HepG2 (cell line): ENCODE data around the gene PRSS16. TPM values are rescaled to one million over a fixed set of nuclear protein-coding genes. Genes with fewer than 3 reads are reported as not detected.

Experiments used
- CBFB ChIP-seq: sonication (generic); formaldehyde crosslinking; IDR thresholded peaks from 2 replicates; pipeline ENCODE4 v1.4.0; 2020; ENCODE audit warnings: missing genetic modification reagents
- GRHL1 ChIP-seq: sonication (generic); formaldehyde crosslinking; conservative IDR thresholded peaks from 2 replicates; pipeline ENCODE4 v1.8.0; 2022; ENCODE audit warnings: missing genetic modification reagents
- HDAC1 ChIP-seq: sonication (generic); formaldehyde crosslinking; IDR thresholded peaks from 2 replicates; pipeline ENCODE4 v1.5.1; 2020; ENCODE audit warnings: mild to moderate bottlenecking, missing genetic modification reagents
- KDM5A ChIP-seq: fragments of 200-600 bp; sonication (generic); IDR thresholded peaks from 2 replicates; pipeline ENCODE4 v1.7.0; 2018; ENCODE audit warnings: antibody characterized with exemption, mild to moderate bottlenecking, low read length, borderline replicate concordance
- PHF8 ChIP-seq: sonication (generic); formaldehyde crosslinking; IDR thresholded peaks from 2 replicates; pipeline ENCODE4 v1.5.0; 2020; ENCODE audit warnings: missing genetic modification reagents
- SNAPC4 ChIP-seq: sonication (generic); formaldehyde crosslinking; IDR thresholded peaks from 2 replicates; pipeline ENCODE4 v1.4.0; 2020; ENCODE audit warnings: mild to moderate bottlenecking, missing genetic modification reagents
- ZFP36 ChIP-seq: fragments of 150-350 bp; IDR thresholded peaks from 2 replicates; pipeline ENCODE4 v1.6.1; 2018; ENCODE audit warnings: borderline replicate concordance, low read length, low read depth; ENCODE audit not compliant: partially characterized antibody
- ZNF225 ChIP-seq: sonication (generic); formaldehyde crosslinking; IDR thresholded peaks from 2 replicates; pipeline ENCODE4 v1.4.0; 2020; ENCODE audit warnings: mild to moderate bottlenecking, missing genetic modification reagents
- ZNF354B ChIP-seq: sonication (generic); formaldehyde crosslinking; IDR thresholded peaks from 2 replicates; pipeline ENCODE4 v1.8.0; 2022; ENCODE audit warnings: mild to moderate bottlenecking, missing genetic modification reagents
- ZNF558 ChIP-seq: sonication (generic); formaldehyde crosslinking; IDR thresholded peaks from 2 replicates; pipeline ENCODE4 v1.9.0; 2022; ENCODE audit warnings: mild to moderate bottlenecking, missing genetic modification reagents, borderline replicate concordance
- ZNF577 ChIP-seq: sonication (generic); formaldehyde crosslinking; IDR thresholded peaks from 2 replicates; pipeline ENCODE4 v1.4.0; 2020; ENCODE audit warnings: mild to moderate bottlenecking, low read depth, missing genetic modification reagents, borderline replicate concordance
- polyA plus RNA-seq, 8 experiments: library from polyadenylated mRNA; depleted of rRNA in 3 of 8; stranded (reverse) in 7 of 8; unstranded in 1 of 8; fragments of >200 nt; fragmentation: Illumina TruSeq in 4 of 8; extraction: Trizol in 4 of 8; gene quantifications; 2 replicates each; pipeline versions ENCODE4 v1.2.1 to v1.2.3, GENCODE V29; 2011 to 2016; ENCODE audit warnings: low read depth in 4 of 8, missing spikeins in 1 of 8, mixed read lengths in 1 of 8; ENCODE audit not compliant: insufficient read depth in 1 of 8
- total RNA-seq, 5 experiments: library from RNA; depleted of rRNA; stranded (reverse); fragments of >200 nt; fragmentation: Illumina TruSeq; extraction: Trizol; gene quantifications; 2 replicates each; pipeline ENCODE4 v1.2.3, GENCODE V29; 2016; ENCODE audit warnings: low read depth in 1 of 5
- TF ChIP-seq, protein P1 (sequence below): sonication (generic); formaldehyde crosslinking; IDR thresholded peaks from 2 replicates; pipeline ENCODE4 v1.4.0; 2020; ENCODE audit warnings: missing genetic modification reagents, mild to moderate bottlenecking, borderline replicate concordance
- TF ChIP-seq, protein P2 (sequence below): sonication (generic); formaldehyde crosslinking; IDR thresholded peaks from 2 replicates; pipeline ENCODE4 v1.5.0; 2020; ENCODE audit warnings: mild to moderate bottlenecking, missing genetic modification reagents, borderline replicate concordance

The PRSS16 gene
- total and polyA plus RNA-seq, 2 of the 13 experiments (the other 11 are each of a cell fraction or from before 2014, with no cell fraction given) = not detected

DNA sequence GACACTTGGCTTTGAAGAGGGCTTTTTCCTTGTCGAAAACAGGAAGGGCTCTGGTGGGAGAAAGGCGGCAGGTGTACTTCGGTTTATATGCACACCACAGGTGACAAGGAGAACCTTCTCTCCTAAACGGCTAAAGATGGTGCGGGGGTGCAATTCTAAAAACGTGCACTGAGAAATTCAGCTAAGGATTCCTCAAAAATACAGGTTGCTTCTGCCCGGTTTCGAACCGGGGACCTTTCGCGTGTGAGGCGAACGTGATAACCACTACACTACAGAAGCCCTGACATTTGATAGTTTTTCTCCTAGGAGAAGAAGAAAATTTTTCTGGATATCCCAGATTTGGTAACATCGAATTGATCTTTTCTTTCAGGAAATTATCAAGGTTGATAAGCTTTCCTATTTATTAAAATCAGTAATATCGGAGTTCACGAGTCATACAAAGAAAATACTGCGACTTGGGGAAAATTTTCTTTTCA, 32.6 kb downstream of the PRSS16 start (continued):
- TF ChIP-seq KDM5A (no peak), PHF8 (CRISPR knock-in tag) (peak; percentile 33), HDAC1 (CRISPR knock-in tag) (0 out of 2 replicates have a peak, but pooled peaks have one; percentile 43), ZNF558 (CRISPR knock-in tag) (no peak), CBFB (no peak), ZNF354B (CRISPR knock-in tag) (no peak), SNAPC4 (CRISPR knock-in tag) (no peak), ZNF577 (CRISPR knock-in tag) (no peak), ZNF225 (no peak), GRHL1 (CRISPR knock-in tag) (no peak), ZFP36 (peak; percentile 48)
- TF ChIP-seq, protein P1, sequence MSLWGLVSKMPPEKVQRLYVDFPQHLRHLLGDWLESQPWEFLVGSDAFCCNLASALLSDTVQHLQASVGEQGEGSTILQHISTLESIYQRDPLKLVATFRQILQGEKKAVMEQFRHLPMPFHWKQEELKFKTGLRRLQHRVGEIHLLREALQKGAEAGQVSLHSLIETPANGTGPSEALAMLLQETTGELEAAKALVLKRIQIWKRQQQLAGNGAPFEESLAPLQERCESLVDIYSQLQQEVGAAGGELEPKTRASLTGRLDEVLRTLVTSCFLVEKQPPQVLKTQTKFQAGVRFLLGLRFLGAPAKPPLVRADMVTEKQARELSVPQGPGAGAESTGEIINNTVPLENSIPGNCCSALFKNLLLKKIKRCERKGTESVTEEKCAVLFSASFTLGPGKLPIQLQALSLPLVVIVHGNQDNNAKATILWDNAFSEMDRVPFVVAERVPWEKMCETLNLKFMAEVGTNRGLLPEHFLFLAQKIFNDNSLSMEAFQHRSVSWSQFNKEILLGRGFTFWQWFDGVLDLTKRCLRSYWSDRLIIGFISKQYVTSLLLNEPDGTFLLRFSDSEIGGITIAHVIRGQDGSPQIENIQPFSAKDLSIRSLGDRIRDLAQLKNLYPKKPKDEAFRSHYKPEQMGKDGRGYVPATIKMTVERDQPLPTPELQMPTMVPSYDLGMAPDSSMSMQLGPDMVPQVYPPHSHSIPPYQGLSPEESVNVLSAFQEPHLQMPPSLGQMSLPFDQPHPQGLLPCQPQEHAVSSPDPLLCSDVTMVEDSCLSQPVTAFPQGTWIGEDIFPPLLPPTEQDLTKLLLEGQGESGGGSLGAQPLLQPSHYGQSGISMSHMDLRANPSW (CRISPR knock-in tag) = no peak
- TF ChIP-seq, protein P2, sequence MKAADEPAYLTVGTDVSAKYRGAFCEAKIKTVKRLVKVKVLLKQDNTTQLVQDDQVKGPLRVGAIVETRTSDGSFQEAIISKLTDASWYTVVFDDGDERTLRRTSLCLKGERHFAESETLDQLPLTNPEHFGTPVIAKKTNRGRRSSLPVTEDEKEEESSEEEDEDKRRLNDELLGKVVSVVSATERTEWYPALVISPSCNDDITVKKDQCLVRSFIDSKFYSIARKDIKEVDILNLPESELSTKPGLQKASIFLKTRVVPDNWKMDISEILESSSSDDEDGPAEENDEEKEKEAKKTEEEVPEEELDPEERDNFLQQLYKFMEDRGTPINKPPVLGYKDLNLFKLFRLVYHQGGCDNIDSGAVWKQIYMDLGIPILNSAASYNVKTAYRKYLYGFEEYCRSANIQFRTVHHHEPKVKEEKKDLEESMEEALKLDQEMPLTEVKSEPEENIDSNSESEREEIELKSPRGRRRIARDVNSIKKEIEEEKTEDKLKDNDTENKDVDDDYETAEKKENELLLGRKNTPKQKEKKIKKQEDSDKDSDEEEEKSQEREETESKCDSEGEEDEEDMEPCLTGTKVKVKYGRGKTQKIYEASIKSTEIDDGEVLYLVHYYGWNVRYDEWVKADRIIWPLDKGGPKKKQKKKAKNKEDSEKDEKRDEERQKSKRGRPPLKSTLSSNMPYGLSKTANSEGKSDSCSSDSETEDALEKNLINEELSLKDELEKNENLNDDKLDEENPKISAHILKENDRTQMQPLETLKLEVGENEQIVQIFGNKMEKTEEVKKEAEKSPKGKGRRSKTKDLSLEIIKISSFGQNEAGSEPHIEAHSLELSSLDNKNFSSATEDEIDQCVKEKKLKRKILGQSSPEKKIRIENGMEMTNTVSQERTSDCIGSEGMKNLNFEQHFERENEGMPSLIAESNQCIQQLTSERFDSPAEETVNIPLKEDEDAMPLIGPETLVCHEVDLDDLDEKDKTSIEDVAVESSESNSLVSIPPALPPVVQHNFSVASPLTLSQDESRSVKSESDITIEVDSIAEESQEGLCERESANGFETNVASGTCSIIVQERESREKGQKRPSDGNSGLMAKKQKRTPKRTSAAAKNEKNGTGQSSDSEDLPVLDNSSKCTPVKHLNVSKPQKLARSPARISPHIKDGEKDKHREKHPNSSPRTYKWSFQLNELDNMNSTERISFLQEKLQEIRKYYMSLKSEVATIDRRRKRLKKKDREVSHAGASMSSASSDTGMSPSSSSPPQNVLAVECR (CRISPR knock-in tag) = no peak
